Embryonic facial prominence (tissue), 1 donor: Measurements from ENCODE around the gene RCN2.

Experiments
- DNase-seq: peaks from one replicate; pipeline ENCODE4 v3.0.0-alpha.2; 2016; ENCODE audit errors: extremely low spot score

The RCN2 gene

DNA sequence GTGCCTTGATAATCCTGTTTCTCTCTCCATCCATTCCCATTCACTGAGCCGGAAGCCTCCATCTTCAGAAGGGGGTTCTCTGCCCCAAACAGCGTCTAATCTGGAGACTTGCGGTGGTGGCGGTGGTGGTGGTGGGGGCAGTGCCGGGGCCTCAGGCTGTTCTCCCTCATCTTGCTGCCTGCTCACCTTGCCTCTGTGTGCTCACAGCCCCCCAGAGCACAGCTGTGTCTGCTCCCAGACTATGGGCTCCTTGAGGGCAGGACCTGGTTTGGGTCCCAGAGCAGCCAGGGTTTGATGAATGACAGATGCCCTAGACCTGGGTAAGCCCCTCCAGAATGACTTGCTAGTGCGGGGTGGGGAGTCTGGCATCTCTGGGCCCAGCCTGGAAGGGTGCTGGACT, 62.9 kb downstream of the RCN2 start:
- DNase-seq, result no peak

DNA sequence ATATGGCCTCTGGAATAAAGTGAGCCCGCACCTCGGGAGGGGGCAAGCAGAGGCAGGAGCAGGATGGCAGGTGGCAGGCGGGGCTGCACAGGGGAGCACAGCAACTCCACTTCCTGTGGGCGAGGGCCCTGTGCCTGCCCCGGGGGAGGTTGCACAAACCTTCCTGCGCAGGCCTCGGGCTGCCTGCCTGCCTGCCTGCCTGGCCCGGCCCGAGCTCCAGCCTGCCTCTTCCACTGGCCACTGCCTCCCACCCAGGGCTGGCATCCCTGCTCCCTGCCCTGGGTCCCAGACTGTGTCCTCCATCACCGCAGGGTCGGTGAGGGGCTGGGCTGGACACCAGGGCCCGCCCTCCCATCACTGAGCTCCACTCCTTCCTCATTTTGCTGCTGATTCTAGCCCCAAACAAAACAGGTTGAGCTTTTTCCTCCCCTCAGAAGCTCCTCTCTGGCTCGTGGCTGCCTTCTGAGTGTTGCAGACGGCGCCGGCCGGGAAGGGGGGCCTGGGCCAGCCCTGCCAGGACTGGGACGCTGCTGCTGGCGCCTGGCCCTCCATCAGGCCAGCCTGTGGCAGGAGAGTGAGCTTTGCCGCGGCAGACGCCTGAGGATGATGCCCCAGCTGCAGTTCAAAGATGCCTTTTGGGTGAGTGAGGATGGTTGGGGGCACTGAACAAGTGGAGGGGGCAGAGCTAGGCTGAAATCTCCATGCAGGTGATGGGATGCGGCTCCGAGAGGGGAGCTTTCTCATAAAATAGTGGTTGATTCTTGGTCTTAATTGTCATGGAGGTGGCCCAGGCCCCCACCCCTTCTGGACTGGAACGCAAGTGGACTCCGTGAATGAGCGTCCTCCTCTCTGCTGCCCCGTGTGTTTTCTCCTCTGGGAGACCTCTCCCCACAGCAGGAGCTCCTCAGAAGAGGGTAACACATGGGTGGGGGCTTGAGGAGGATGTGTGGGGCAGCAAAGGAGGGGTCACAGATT, 63.7 kb downstream of the RCN2 start, which contains the start of gene PSTPIP1:
TSS of gene PSTPIP1 (plus strand) at position 156 of the 975 bp plus-strand sequence. CDS start at position 604, 448 bp downstream.
- no peak for DNase-seq

DNA sequence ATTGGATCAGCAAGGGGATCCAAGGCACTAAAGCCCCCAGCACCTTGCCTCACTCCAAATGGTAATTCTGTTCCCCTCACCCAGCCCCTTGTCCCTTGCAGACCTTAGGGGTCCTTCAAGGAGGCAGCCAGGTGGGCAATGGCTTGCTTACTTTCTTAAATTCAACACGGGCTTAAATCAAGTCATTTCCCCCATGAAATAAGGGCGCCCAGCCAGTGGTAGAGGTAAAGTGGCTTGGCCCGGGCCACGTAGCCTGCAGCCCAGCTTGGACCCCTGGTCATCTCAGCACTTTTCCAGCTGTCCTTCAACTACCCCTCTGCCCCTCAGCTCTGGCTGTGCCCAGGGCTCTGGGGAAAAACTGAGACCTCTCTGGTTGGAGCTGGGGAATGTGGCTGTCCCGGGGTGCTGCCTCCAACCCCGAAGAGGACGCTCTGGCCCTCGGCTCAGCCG, 64.6 kb downstream of the RCN2 start:
- no peak for DNase-seq

DNA sequence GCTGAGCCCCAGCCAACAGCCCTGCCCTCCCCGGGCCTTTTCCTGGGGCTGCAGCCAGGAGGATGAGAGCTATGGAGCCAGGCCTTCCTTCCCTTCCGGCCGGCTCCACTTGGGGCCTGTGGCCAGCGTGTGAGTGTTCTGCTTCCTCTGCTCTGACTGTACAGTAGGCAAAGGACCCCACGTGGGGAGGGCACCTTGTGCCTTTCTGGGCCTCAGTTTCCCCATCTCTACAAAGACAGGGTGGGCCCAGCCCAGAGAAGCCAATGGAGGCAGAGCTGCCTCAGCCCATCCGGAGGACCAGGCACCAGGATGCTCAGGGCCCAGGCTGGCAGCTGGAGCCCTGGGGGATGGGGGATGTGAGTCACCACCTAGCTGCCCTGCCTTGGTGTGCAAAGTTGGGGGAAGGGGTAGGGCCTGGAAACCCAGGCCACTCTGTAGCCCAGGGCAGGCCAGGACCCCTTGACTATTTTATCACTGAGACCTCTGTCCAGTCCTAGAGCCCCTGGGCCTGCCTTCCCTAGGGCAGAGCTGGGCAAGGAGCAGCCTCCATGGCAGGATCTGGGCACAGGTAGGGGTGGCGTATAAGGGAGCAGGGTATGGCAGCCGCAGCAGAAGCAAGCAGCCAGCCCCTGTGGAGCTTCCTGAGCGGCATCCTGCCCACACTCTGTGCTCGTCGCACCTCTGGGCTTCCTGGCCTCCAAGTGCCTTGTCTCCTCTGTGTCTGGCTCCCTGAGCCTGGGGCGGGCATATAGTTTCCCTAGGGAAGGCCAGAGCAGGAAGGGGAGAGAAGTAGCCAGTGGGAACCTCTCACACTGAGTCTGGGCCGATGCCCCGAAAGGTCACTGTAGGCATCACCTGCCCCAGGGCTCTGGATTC, 65.2 kb downstream of the RCN2 start:
- no peak for DNase-seq

DNA sequence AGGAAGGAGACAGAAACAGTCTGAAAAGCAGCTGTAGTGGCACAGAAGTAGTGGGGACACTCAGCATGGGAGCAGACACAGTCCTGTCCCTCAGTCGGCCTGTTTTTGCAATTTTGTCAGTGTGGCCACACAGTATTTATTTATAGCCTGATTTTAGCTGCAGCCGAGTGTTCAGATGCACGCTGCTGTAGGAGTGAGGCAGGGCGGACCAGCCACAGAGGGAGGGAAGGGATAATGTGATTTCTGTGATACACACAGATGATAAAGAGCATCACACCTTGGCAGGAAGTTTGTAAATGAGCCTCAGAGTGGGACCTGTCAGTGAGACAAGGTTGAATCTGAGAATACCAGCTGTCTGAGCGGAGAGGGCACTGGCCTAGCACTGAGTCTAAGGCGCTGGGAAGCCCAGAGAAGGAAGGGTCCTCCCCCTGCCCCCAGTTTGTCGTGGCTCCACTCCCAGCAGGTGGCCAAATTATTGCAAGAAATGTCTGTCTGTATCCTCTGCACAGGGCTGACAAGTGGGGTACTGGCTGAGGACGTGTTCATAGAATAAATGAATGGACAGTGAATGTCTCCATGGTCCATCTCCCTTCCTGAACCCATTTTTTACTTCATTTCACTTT, 67.2 kb downstream of the RCN2 start:
- DNase-seq, result no peak

DNA sequence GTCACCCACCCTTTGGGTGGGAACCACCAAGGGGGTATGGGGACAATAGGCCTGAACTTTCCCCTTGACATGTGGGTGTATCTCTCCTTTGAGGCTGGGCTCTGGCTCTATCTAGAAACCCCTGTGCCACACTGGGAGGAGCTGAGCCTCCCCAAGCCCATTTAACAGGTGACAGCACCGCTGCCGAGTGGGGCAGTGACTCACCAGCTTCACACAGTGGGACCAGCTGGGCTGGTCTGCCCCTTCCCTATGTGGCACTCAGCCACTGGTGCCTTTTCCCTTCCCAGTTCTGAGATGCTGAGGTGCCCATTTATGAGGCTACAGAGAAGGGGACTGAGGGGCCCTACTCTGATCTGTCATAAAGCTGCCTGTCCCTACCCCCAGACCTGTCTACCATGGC, 68.4 kb downstream of the RCN2 start:
- DNase-seq, result no peak

DNA sequence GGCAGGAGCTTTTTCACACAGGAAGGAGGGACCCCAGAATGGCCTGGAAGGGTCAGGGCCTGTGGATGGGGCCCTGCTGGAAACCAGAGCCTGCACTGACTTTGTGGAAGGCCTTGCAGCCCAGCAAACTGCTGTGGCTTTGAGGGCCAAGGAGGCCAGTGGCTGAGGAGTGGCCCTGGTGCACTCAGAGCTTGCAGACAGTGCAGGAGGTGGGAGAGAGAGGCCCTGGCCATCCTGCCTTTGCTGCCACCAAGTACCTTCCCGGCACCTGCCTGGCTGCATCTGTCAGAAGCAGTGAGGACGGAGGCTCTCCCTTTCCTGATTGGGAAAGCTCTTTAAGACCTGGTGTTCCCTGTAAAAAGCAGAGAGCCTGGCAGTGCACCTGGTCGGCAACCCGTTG, 69.8 kb downstream of the RCN2 start:
- no peak for DNase-seq

DNA sequence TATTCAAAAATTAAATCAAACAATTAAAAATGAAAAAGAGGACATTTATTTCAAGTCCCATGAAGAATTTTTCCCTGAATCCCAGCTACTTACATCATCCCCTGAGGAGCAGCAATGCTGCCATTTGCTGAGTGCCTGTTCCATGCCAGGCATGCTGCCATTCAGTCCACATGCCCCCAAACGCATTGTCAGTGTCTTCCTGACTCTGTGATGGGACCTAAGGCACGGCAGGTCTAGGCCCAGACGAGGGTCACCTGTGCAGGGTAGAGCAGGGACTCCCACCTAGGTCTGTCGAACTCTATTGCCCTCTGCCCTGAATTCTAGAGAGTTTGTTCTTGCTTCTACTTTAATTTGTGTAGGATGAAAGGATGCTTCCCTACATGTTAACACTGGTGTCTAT, 70.4 kb downstream of the RCN2 start:
- DNase-seq, result no peak

DNA sequence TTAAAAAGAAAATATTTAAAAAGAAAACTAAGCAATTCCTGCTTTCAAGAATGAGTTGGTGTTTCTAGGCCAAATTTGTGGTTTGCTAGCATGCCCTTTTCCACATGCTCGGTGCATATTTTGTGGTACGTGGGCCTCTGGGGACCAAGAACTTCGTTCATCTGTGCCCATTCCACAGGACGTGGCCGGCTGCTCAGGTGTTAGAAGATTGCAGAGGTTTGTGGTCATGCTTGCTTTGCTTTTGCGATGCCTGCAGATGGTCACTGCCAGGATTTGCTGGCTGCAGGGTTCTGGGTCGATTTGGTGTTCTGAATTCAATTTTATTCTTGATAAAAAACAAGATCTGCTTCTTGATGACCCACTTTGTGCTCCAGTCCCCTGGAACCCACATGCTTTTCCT, 70.9 kb downstream of the RCN2 start:
- no peak for DNase-seq

DNA sequence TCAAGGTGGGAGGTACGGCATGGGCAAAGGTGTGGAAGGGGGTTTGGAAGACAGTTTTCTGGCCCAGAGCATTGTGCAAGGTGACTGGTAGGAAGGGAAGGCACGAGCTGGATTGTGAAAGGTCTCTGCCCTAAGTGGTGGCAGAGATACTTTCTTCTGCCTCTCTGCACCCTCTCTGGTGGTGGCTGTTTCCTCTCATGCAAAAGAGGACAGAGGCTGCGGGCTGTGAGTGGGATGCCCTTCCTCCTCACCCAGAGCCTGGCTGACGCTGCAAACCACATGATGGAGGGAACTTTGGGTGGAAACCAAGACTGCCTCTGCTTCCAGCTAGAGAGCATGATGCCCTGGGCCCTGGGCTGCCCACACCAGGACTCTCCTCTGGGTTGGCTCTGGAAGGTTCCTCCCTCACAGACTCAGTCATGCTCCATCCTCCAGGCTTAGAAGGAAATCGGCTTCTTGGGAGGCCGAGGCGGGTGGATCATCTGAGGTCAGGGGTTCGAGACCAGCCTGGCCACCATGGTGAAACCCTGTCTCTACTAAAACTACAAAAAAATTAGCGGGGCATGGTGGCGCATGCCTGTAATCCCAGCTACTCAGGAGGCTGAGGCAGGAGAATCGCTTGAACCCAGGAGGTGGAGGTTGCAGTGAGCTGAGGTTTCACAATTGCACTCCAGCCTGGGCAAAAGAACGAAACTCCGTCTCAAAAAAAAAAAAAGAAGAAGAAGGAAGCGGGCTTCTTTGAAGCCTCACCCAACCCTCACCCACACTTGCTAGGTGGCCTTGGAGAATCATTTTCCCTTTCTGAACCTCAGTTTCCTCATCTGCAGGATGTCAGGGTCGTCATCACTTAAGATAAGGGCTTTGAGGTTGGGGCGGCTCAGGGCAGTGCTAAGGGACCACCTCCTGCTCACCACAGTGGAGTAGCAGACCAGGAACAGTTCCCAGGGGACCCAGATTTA, 71.7 kb downstream of the RCN2 start:
- no peak for DNase-seq
